Dermis microvascular lymphatic vessel endothelial cell (primary cell): ENCODE measurements around the gene NME3. TPM values are rescaled to one million over a fixed set of nuclear protein-coding genes. Genes with fewer than 3 reads are reported as not detected.

Experiments
- DNase-seq, 2 donors: peaks; one replicate each; pipeline versions ENCODE4 v3.0.0 to v3.0.0-alpha.2; 2010; ENCODE audit warnings: low read depth in 2 of 2
- total RNA-seq: library from RNA; depleted of rRNA; stranded (reverse); fragments of >200 nt; gene quantifications from 2 replicates; pipeline ENCODE4 v1.2.1, GENCODE V29; 2014

Gene NME3
- total RNA-seq, 1 donor from 2014 or later = 33.0 TPM

GRCh38 chr16:1727651-1728624, 43.4 kb downstream of the NME3 start:
- no peak for DNase-seq

GRCh38 chr16:1726661-1727502, 44.5 kb downstream of the NME3 start:
- no peak for DNase-seq

GRCh38 chr16:1724491-1724890, 46.9 kb downstream of the NME3 start:
- no peak for DNase-seq

- DNase-seq = peak in 1 of 2 donors; percentile 58
Measured at GRCh38 chr16:1723450-1724147, 47.7 kb downstream of the NME3 start.

- DNase-seq = no peak
Measured at GRCh38 chr16:1721372-1721771, 50.0 kb downstream of the NME3 start.

Other genes starting within 250 kb of the NME3 start
- 95.9 and 158 TPM in 2 replicates for gene TMEM204, start 237.9 kb downstream of the NME3 start, total RNA-seq
- 11.3 and 17.4 TPM in 2 replicates for gene IFT140, start 159.5 kb downstream of the NME3 start, total RNA-seq
- gene CRAMP1, start 159.2 kb downstream of the NME3 start, total RNA-seq = 7.1 and 12.9 TPM in 2 replicates
- 42.5 and 56.1 TPM in 2 replicates for gene JPT2, start 93.3 kb downstream of the NME3 start, total RNA-seq
- gene MAPK8IP3, start 65.3 kb downstream of the NME3 start, total RNA-seq = 13.9 and 25.7 TPM in 2 replicates
- gene EME2, start 1.3 kb upstream of the NME3 start, total RNA-seq = 2.6 and 4.6 TPM in 2 replicates
- 48.1 and 58.2 TPM in 2 replicates for gene MRPS34, start 1.6 kb upstream of the NME3 start, total RNA-seq
- 35.3 and 54.2 TPM in 2 replicates for gene SPSB3, start 11.0 kb upstream of the NME3 start, total RNA-seq
- 58.9 and 76.7 TPM in 2 replicates for gene NUBP2, start 11.4 kb upstream of the NME3 start, total RNA-seq
- not detected in 2 replicates for gene IGFALS, start 22.2 kb upstream of the NME3 start, total RNA-seq
- 53.5 and 82.7 TPM in 2 replicates for gene HAGH, start 55.3 kb upstream of the NME3 start, total RNA-seq
- gene FAHD1, start 55.7 kb upstream of the NME3 start, total RNA-seq = 72.3 and 84.5 TPM in 2 replicates
- not detected in 2 replicates for gene MEIOB, start 100.6 kb upstream of the NME3 start, total RNA-seq
- not detected in 2 replicates for gene HS3ST6, start 146.9 kb upstream of the NME3 start, total RNA-seq
- 10.4 and 11.9 TPM in 2 replicates for gene MSRB1, start 171.7 kb upstream of the NME3 start, total RNA-seq
- not detected in 2 replicates for gene RPL3L, start 183.1 kb upstream of the NME3 start, total RNA-seq
- gene NDUFB10, start 188.0 kb upstream of the NME3 start, total RNA-seq = 137 and 147 TPM in 2 replicates
- 2,692 and 2,867 TPM in 2 replicates for gene RPS2, start 193.3 kb upstream of the NME3 start, total RNA-seq
- gene RNF151, start 195.3 kb upstream of the NME3 start, total RNA-seq = not detected in 2 replicates
- 31.7 and 41.5 TPM in 2 replicates for gene TBL3, start 200.5 kb upstream of the NME3 start, total RNA-seq
- 0.13 TPM in 1 of 2 replicates, not detected in the other for gene NOXO1, start 209.9 kb upstream of the NME3 start, total RNA-seq
- gene GFER, start 212.7 kb upstream of the NME3 start, total RNA-seq = 9.7 and 10.3 TPM in 2 replicates
- gene SYNGR3, start 218.4 kb upstream of the NME3 start, total RNA-seq = 1.3 and 1.5 TPM in 2 replicates
- gene ZNF598, start 238.3 kb upstream of the NME3 start, total RNA-seq = 9.2 and 12.9 TPM in 2 replicates
- gene NPW, start 248.2 kb upstream of the NME3 start, total RNA-seq = 0.25 and 1.3 TPM in 2 replicates